Measurements from ENCODE around the gene GAB3.

GAB3 gene

GRCh38 chrX:154775419-154776349 is 24.8 kb upstream of the GAB3 start:
- Mint-ChIP-seq H3K27me3 (no peaks in the 10 kb centered on the region), H3K9me3 (no peaks in the 10 kb centered on the region), H3K4me1 (ENCODE audit: low read depth) (peaks cover 24% of the 10 kb centered on the region), H3K4me3 (no peak overlapping the region), H3K27ac (no peak overlapping the region), H3K36me3 (ENCODE audit: low read depth) (peaks cover 56% of the 10 kb centered on the region)

- H3K27ac Mint-ChIP-seq: no peak overlapping the region
- H3K9me3 Mint-ChIP-seq: no peaks in the 10 kb centered on the region
- no peaks in the 10 kb centered on the region for H3K27me3 Mint-ChIP-seq
- no peak overlapping the region for H3K4me3 Mint-ChIP-seq
- H3K4me1 Mint-ChIP-seq (ENCODE audit: low read depth): peaks cover 27% of the 10 kb centered on the region
- peaks cover 63% of the 10 kb centered on the region for H3K36me3 Mint-ChIP-seq (ENCODE audit: low read depth)
Observed at GRCh38 chrX:154774622-154775021, 23.7 kb upstream of the GAB3 start.

DNA sequence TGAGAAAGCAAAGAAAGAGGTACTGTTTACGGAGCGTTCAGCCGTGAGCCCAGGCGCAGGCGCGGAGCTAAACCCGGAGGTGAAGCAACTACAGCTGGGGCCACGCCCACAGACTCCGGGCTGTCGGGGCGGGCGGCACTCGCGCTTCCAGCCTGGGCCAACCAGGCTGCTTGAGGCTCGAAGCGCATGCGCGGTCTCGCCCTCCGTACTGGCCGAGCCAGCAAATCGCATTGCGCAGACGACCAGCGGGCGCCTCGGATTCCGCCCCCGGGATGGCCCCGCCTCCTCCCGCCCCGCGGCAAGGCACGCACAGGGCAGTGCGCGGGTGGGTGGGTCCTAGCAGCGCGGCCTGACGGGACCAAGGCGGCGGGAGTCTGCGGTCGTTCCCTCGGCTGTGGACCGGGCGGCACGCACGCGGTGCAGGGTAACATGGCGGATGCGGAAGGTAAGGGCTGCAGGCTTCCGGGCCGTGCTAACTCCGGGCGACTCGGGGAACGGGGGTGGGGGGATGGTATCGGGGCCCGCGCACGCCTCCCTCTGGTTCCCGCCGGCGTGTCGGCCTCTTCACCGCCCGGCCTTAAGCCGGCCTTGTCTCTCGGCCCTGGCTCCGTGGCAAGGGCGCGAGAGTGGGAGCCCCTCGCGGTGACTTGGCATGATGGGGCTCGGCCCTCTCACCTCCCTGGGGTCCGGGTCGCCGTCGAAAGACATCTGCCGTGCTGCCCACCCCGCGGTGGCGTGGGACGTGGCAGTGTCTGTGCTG is 11.8 kb upstream of the GAB3 start, which contains the start of gene DKC1:
TSS of gene DKC1 (plus strand) at position 328 of the 760 bp plus-strand sequence. CDS start at position 430, 102 bp downstream.
- H3K4me3 Mint-ChIP-seq: peak within 1 kb of the TSS; percentile 87
- H3K9me3 Mint-ChIP-seq: no peaks in the 10 kb centered on the region
- peak within 1 kb of the TSS; percentile 94 for H3K27ac Mint-ChIP-seq
- H3K4me1 Mint-ChIP-seq (ENCODE audit: low read depth): peaks cover 43% of the 10 kb centered on the region
- H3K36me3 Mint-ChIP-seq (ENCODE audit: low read depth): peaks cover 30% of the 10 kb centered on the region
- no peaks in the 10 kb centered on the region for H3K27me3 Mint-ChIP-seq

- Mint-ChIP-seq H3K9me3 (no peaks in the 10 kb centered on the region), H3K4me3 (peak overlapping the region; percentile 87), H3K27me3 (no peaks in the 10 kb centered on the region), H3K27ac (peak overlapping the region; percentile 94), H3K36me3 (ENCODE audit: low read depth) (peaks cover 25% of the 10 kb centered on the region), H3K4me1 (ENCODE audit: low read depth) (peaks cover 39% of the 10 kb centered on the region)
Observed at GRCh38 chrX:154761977-154762536, 11.2 kb upstream of the GAB3 start.

DNA sequence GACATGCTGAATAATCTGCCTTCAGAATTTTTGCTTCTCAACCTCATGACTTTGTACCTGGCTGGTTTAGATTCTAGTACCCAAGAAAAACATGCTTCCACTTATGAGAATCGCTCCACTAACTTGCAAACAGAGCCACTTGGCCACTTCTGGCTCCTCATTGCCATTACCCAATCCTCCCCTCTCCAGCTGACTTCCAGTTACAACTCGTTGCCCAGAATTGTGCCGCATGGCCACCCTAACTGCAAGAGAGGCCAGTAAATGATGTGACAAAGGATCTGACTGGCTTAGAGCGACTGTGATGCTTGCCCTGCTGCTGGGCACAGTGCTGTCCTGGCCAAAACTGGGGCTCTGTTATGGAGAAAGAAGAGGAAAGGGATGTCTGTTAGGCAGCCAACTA is 7.8 kb upstream of the GAB3 start:
- H3K36me3 Mint-ChIP-seq (ENCODE audit: low read depth): no peaks in the 10 kb centered on the region
- H3K4me1 Mint-ChIP-seq (ENCODE audit: low read depth): peaks cover 20% of the 10 kb centered on the region

DNA sequence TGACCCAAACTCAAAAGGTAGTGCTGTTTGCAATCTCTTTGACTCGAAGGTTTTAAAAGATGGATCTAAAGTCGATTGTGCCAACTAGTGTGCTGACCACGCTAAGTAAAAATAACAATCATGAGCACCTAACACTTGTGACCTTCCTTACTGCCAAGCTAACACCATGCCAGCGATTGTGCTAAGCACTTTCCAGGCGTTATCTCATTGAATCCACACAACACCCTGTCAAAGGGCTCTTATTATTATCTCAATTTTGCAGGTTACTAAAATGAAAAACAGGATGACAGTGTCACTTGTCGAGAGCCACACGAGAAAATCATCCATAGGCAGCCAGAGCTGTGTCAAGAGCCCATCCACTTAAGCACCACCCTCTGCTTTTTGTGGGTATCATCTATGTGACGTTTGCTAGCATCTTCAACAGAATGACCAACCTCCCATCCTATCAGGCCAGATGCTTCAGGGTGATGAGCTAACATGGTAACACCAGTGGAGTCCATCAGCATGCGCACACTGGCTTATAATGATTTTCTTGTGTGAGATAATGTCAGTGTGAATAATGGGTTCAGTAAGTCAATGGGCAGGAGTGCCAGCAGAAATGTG is 893 bp upstream of the GAB3 start:
- Mint-ChIP-seq H3K4me3 (peak overlapping the region; percentile 78), H3K4me1 (ENCODE audit: low read depth) (peaks cover 16% of the 10 kb centered on the region), H3K27ac (peak overlapping the region; percentile 80), H3K9me3 (no peaks in the 10 kb centered on the region), H3K27me3 (no peaks in the 10 kb centered on the region), H3K36me3 (ENCODE audit: low read depth) (no peaks in the 10 kb centered on the region)

More for the DNA sequence above, 7.8 kb upstream of the GAB3 start:
- H3K4me3 Mint-ChIP-seq: no peak overlapping the region
- no peak overlapping the region for H3K27ac Mint-ChIP-seq
- no peaks in the 10 kb centered on the region for H3K9me3 Mint-ChIP-seq
- no peaks in the 10 kb centered on the region for H3K27me3 Mint-ChIP-seq

- peak overlapping the region; percentile 80 for H3K27ac Mint-ChIP-seq
- H3K4me1 Mint-ChIP-seq (ENCODE audit: low read depth): peaks cover 17% of the 10 kb centered on the region
- no peaks in the 10 kb centered on the region for H3K27me3 Mint-ChIP-seq
- no peaks in the 10 kb centered on the region for H3K9me3 Mint-ChIP-seq
- H3K4me3 Mint-ChIP-seq: peak overlapping the region; percentile 78
- H3K36me3 Mint-ChIP-seq (ENCODE audit: low read depth): no peaks in the 10 kb centered on the region
Observed at GRCh38 chrX:154751203-154751668, 359 bp upstream of the GAB3 start.

- Mint-ChIP-seq H3K36me3 (ENCODE audit: low read depth) (peaks cover 4% of the 10 kb centered on the region), H3K27ac (no peak overlapping the region), H3K4me1 (ENCODE audit: low read depth) (peaks cover 20% of the 10 kb centered on the region), H3K4me3 (peak overlapping the region; percentile 76), H3K9me3 (no peaks in the 10 kb centered on the region), H3K27me3 (no peaks in the 10 kb centered on the region)
Observed at GRCh38 chrX:154749856-154750255, 1.0 kb downstream of the GAB3 start.

- no peaks in the 10 kb centered on the region for H3K27me3 Mint-ChIP-seq
- H3K9me3 Mint-ChIP-seq: no peaks in the 10 kb centered on the region
- H3K4me1 Mint-ChIP-seq (ENCODE audit: low read depth): peaks cover 24% of the 10 kb centered on the region
- peaks cover 4% of the 10 kb centered on the region for H3K36me3 Mint-ChIP-seq (ENCODE audit: low read depth)
- H3K4me3 Mint-ChIP-seq: peak overlapping the region; percentile 47
- H3K27ac Mint-ChIP-seq: no peak overlapping the region
Observed at GRCh38 chrX:154748712-154749339, 2.1 kb downstream of the GAB3 start.

- H3K27me3 Mint-ChIP-seq: no peaks in the 10 kb centered on the region
- peaks cover 4% of the 10 kb centered on the region for H3K36me3 Mint-ChIP-seq (ENCODE audit: low read depth)
- H3K27ac Mint-ChIP-seq: no peak overlapping the region
- no peaks in the 10 kb centered on the region for H3K9me3 Mint-ChIP-seq
- peaks cover 37% of the 10 kb centered on the region for H3K4me1 Mint-ChIP-seq (ENCODE audit: low read depth)
- H3K4me3 Mint-ChIP-seq: no peak overlapping the region
Observed at GRCh38 chrX:154742613-154743012, 8.3 kb downstream of the GAB3 start.

GRCh38 chrX:154739952-154740465 is 10.9 kb downstream of the GAB3 start:
- peaks cover 59% of the 10 kb centered on the region for H3K4me1 Mint-ChIP-seq (ENCODE audit: low read depth)
- no peaks in the 10 kb centered on the region for H3K36me3 Mint-ChIP-seq (ENCODE audit: low read depth)
- no peaks in the 10 kb centered on the region for H3K9me3 Mint-ChIP-seq
- no peak overlapping the region for H3K27ac Mint-ChIP-seq
- H3K27me3 Mint-ChIP-seq: no peaks in the 10 kb centered on the region
- no peak overlapping the region for H3K4me3 Mint-ChIP-seq

GRCh38 chrX:154738011-154738738 is 12.7 kb downstream of the GAB3 start:
- Mint-ChIP-seq H3K27me3 (no peaks in the 10 kb centered on the region), H3K36me3 (ENCODE audit: low read depth) (no peaks in the 10 kb centered on the region), H3K4me1 (ENCODE audit: low read depth) (peaks cover 74% of the 10 kb centered on the region), H3K4me3 (peak overlapping the region; percentile 51), H3K9me3 (no peaks in the 10 kb centered on the region), H3K27ac (peak overlapping the region; percentile 79)

- no peaks in the 10 kb centered on the region for H3K27me3 Mint-ChIP-seq
- peaks cover 83% of the 10 kb centered on the region for H3K4me1 Mint-ChIP-seq (ENCODE audit: low read depth)
- no peaks in the 10 kb centered on the region for H3K9me3 Mint-ChIP-seq
- no peak overlapping the region for H3K4me3 Mint-ChIP-seq
- H3K27ac Mint-ChIP-seq: peak overlapping the region; percentile 76
- no peaks in the 10 kb centered on the region for H3K36me3 Mint-ChIP-seq (ENCODE audit: low read depth)
Observed at GRCh38 chrX:154737136-154737535, 13.7 kb downstream of the GAB3 start.
